ENCODE measurements around the gene TRPC1.
A peak's percentile ranks its signal among the peaks of the same experiment; 100 is the strongest.

TRPC1 gene

DNA sequence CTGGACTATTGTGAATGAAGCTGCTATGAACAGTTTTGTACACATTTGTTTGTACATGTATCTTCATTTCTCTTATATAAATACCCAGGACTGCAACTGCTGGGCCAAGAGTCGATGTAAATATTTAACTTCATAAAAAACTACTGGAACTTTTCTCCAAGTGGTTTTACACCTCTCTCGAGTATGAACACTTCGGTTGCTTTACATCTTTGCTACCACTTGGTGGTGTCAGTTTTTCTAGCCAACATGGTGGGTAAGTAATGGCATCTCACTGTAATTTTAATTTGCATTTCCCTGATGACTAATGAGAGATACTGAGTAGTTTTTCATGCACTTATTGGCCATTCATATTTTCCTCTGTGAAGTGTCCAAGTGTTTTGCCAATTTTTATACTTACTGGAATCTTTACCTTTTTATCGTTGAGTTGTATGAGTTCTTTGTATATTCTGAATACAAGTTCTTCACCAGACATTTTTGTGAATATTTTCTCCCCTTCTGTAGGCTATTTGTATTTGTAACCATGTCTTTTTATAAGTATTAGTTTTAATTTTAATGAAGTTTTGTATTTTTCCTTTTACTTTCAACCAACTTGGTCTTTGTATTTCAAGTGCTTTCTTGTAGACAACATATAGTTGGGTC, 120.6 kb downstream of the TRPC1 start:
- DNase-seq = peak; percentile 53

GRCh38 chr3:142846779-142847577, 123.1 kb downstream of the TRPC1 start:
- no peak for DNase-seq

- no peak for DNase-seq
Observed at GRCh38 chr3:142849148-142849547, 125.3 kb downstream of the TRPC1 start.

- DNase-seq = peak; percentile 11
Observed at GRCh38 chr3:142850395-142851023, 126.7 kb downstream of the TRPC1 start.

DNA sequence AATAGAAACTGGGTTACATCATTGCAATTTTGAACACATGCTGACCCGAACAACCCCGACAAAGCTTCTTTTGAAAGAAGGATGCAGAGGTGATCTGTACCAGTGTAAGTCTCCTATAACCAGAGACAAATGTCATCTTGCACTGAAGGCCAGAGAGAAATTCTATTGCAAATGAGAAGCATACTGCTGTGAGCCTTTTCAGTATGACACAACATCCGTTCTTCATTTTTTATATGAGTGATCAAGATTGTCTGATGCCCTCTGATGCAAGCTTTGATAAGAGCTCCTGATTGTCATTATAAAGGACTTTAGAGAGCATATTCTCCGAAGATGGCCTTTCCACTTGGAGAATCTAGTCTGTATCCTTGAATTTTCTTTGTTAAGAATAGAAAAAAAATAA, 128.2 kb downstream of the TRPC1 start:
- no peak for DNase-seq

- peak; percentile 48 for DNase-seq
Observed at GRCh38 chr3:142853270-142854168, 129.7 kb downstream of the TRPC1 start.

GRCh38 chr3:142857056-142857455, 133.2 kb downstream of the TRPC1 start:
- peak; percentile 88 for DNase-seq
